HL-60 (cell line): Measurements from ENCODE around the gene CFAP57.

Experiments used
- DNase-seq, 2 experiments: peaks; one replicate each; pipeline ENCODE4 v3.0.0-alpha.2; 2010 to 2020; ENCODE audit warnings: low read depth in 1 of 2, low spot score in 1 of 2
- H3K27ac ChIP-seq: fragments of 250-450 bp; sonication (Bioruptor Pico); replicated peaks from 2 replicates; pipeline ENCODE4 v1.5.1; 2020; ENCODE audit warnings: mild to moderate bottlenecking, moderate library complexity
- H3K27me3 ChIP-seq: fragments of 250-450 bp; sonication (Bioruptor Pico); 2 replicates; pipeline ENCODE4 v1.5.1; 2021; ENCODE audit warnings: mild to moderate bottlenecking, moderate library complexity; ENCODE audit not compliant: insufficient read depth, poor library complexity, severe bottlenecking
- H3K4me3 ChIP-seq: replicated peaks from 2 replicates; pipeline ENCODE4 v1.5.1; 2011; ENCODE audit warnings: mild to moderate bottlenecking, control low read depth, low read length; ENCODE audit not compliant: insufficient read depth
- CTCF ChIP-seq: IDR thresholded peaks from one replicate; pipeline ENCODE4 v1.5.1; 2011; ENCODE audit warnings: low read length, control low read depth, inconsistent platforms; ENCODE audit not compliant: insufficient read depth
- GABPA ChIP-seq: IDR thresholded peaks from 2 replicates; pipeline ENCODE4 v1.6.1; 2012; ENCODE audit warnings: low read depth
- POLR2AphosphoS5 ChIP-seq: IDR thresholded peaks from 2 replicates; pipeline ENCODE4 v1.6.1; 2012; ENCODE audit warnings: low read depth
- SPI1 ChIP-seq: IDR thresholded peaks from 2 replicates; pipeline ENCODE4 v1.6.1; 2012; ENCODE audit warnings: low read depth, mild to moderate bottlenecking, borderline replicate concordance
- TF ChIP-seq, protein P1 (sequence below): IDR thresholded peaks from 2 replicates; pipeline ENCODE4 v1.6.1; 2012; ENCODE audit warnings: low read depth; ENCODE audit not compliant: insufficient replicate concordance

The CFAP57 gene

DNA sequence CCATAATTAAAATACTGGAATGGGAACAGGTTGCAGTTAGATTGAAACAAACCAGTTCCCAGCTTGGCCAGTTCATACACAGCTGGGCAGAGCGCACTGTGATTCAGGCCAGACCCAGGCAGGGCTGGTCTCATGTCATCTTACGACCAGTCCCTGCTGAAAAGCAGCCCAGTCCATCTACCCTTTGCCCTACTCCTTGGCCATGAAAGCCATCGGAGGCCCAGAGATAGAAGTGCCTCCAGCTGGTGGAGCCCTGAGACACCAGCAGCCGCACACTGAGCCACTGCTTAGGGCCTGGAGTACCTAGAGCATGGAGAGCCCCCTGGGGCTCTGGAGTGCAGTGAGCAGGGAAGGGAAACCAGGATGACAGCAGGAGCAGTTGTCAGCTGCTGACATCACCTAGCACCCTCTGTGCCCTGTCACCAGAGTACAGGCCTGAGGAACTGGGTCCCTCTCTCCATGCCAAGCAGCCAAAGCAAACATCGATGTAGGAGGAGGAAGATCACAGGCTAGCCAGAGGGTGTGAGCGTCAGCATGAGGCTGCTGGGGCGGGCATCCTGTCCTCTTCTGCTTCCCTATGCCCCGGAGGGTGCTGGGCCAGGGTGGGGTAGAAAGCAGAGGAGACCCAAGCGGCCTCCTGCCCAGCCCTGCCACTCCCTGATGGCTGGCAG, 63.5 kb downstream of the CFAP57 start:
- Histone ChIP-seq H3K27me3 (no peaks in the 10 kb centered on the region), H3K4me3 (no peak overlapping the region), H3K27ac (no peak overlapping the region)
- no peak for TF ChIP-seq CTCF
- TF ChIP-seq POLR2AphosphoS5: no peak
- TF ChIP-seq GABPA: no peak
- TF ChIP-seq, protein P1, sequence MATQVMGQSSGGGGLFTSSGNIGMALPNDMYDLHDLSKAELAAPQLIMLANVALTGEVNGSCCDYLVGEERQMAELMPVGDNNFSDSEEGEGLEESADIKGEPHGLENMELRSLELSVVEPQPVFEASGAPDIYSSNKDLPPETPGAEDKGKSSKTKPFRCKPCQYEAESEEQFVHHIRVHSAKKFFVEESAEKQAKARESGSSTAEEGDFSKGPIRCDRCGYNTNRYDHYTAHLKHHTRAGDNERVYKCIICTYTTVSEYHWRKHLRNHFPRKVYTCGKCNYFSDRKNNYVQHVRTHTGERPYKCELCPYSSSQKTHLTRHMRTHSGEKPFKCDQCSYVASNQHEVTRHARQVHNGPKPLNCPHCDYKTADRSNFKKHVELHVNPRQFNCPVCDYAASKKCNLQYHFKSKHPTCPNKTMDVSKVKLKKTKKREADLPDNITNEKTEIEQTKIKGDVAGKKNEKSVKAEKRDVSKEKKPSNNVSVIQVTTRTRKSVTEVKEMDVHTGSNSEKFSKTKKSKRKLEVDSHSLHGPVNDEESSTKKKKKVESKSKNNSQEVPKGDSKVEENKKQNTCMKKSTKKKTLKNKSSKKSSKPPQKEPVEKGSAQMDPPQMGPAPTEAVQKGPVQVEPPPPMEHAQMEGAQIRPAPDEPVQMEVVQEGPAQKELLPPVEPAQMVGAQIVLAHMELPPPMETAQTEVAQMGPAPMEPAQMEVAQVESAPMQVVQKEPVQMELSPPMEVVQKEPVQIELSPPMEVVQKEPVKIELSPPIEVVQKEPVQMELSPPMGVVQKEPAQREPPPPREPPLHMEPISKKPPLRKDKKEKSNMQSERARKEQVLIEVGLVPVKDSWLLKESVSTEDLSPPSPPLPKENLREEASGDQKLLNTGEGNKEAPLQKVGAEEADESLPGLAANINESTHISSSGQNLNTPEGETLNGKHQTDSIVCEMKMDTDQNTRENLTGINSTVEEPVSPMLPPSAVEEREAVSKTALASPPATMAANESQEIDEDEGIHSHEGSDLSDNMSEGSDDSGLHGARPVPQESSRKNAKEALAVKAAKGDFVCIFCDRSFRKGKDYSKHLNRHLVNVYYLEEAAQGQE: no peak
- no peak for TF ChIP-seq SPI1
- no peak for DNase-seq

GRCh38 chr1:43237121-43237520, 65.0 kb downstream of the CFAP57 start:
- Histone ChIP-seq H3K27ac (no peak overlapping the region), H3K27me3 (no peaks in the 10 kb centered on the region), H3K4me3 (no peak overlapping the region)
- no peak for TF ChIP-seq SPI1
- no peak for TF ChIP-seq GABPA
- TF ChIP-seq, protein P1: no peak
- TF ChIP-seq CTCF: no peak
- no peak for TF ChIP-seq POLR2AphosphoS5
- DNase-seq: no peak

- TF ChIP-seq GABPA: no peak
- TF ChIP-seq CTCF: peak; percentile 6
- TF ChIP-seq POLR2AphosphoS5: no peak
- no peaks in the 10 kb centered on the region for H3K27me3 ChIP-seq
Measured at GRCh38 chr1:43238085-43238484, 66.0 kb downstream of the CFAP57 start.

DNA sequence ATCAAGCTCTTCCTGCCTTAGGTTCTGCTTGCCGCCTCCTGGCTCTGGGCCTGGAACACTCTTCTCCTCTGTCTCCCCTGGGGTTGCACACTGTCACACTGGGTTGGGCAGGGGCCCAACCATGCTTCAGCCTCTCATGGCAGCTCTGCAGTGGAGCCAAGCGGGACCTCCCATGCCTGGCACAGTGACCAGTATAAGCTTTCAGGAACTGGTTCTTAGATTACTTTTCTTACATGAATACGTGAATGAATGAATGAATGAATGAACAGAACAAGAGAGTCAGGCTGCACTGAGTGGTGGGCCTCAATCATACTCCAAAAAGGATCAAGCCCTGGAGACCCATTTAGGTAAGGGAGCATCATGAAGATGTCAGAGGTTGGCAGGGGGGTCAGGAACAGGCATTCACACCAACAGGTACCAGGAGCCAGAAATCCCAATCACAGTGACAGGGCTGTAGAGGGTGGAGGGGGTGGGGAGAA, 66.9 kb downstream of the CFAP57 start:
- no peak for TF ChIP-seq SPI1
- H3K4me3 ChIP-seq: no peak overlapping the region
- no peaks in the 10 kb centered on the region for H3K27me3 ChIP-seq
- no peak for DNase-seq
- H3K27ac ChIP-seq: no peak overlapping the region

More at GRCh38 chr1:43238085-43238484, 66.0 kb downstream of the CFAP57 start:
- Histone ChIP-seq H3K27ac (no peak overlapping the region), H3K4me3 (no peak overlapping the region)
- DNase-seq: peak in 1 of 2 experiments; percentile 52
